Lower leg skin (tissue), 3 donors: ENCODE data around the gene FBXO17.

ENCODE experiments used
- POLR2A ChIP-seq, 2 donors: fragments of 450-650 bp; IDR thresholded peaks; one replicate each; pipeline ENCODE4 v1.6.1; 2016 to 2017; ENCODE audit warnings: antibody characterized with exemption in 2 of 2, mild to moderate bottlenecking in 1 of 2, moderate library complexity in 1 of 2
- TF ChIP-seq, protein P1 (sequence below), 3 donors: fragments of 450-650 bp; IDR thresholded peaks; one replicate each; pipeline ENCODE4 v1.5.1; 2016; ENCODE audit warnings: antibody characterized with exemption in 3 of 3, mild to moderate bottlenecking in 3 of 3, moderate library complexity in 2 of 3

DNA sequence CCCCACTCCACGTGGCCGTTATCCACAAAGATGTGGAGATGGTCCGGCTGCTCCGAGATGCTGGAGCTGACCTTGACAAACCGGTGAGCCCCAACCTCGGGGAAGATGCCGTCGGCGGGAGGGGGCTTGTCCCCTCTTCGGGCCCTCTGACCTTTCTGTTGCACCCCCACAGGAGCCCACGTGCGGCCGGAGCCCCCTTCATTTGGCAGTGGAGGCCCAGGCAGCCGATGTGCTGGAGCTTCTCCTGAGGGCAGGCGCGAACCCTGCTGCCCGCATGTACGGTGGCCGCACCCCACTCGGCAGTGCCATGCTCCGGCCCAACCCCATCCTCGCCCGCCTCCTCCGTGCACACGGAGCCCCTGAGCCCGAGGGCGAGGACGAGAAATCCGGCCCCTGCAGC is 68.3 kb downstream of the FBXO17 start:
- TF ChIP-seq, protein P1, sequence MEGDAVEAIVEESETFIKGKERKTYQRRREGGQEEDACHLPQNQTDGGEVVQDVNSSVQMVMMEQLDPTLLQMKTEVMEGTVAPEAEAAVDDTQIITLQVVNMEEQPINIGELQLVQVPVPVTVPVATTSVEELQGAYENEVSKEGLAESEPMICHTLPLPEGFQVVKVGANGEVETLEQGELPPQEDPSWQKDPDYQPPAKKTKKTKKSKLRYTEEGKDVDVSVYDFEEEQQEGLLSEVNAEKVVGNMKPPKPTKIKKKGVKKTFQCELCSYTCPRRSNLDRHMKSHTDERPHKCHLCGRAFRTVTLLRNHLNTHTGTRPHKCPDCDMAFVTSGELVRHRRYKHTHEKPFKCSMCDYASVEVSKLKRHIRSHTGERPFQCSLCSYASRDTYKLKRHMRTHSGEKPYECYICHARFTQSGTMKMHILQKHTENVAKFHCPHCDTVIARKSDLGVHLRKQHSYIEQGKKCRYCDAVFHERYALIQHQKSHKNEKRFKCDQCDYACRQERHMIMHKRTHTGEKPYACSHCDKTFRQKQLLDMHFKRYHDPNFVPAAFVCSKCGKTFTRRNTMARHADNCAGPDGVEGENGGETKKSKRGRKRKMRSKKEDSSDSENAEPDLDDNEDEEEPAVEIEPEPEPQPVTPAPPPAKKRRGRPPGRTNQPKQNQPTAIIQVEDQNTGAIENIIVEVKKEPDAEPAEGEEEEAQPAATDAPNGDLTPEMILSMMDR (IDR thresholded peaks at IDR 0.05) = no peak
- TF ChIP-seq POLR2A (IDR thresholded peaks at IDR 0.05) = no peak
